T47D (cell line): ENCODE data around the gene PSMA1.

Experiments
- DNase-seq, 2 experiments: peaks; one replicate each; pipeline versions ENCODE4 v3.0.0 to v3.0.0-alpha.2; 2011 to 2012; ENCODE audit warnings: low read depth in 1 of 2, low spot score in 1 of 2
- JUND ChIP-seq: IDR thresholded peaks from 2 replicates; pipeline ENCODE4 v1.6.1; 2012; ENCODE audit warnings: low read depth
- in situ Hi-C: cut with HindIII; loops from 2 replicates; pipeline ENCODE4 v1.10.0; 2016; ENCODE audit warnings: low sequenced_read_pairs, low pct_unique_long_range_greater_than_20kb

Gene PSMA1

DNA sequence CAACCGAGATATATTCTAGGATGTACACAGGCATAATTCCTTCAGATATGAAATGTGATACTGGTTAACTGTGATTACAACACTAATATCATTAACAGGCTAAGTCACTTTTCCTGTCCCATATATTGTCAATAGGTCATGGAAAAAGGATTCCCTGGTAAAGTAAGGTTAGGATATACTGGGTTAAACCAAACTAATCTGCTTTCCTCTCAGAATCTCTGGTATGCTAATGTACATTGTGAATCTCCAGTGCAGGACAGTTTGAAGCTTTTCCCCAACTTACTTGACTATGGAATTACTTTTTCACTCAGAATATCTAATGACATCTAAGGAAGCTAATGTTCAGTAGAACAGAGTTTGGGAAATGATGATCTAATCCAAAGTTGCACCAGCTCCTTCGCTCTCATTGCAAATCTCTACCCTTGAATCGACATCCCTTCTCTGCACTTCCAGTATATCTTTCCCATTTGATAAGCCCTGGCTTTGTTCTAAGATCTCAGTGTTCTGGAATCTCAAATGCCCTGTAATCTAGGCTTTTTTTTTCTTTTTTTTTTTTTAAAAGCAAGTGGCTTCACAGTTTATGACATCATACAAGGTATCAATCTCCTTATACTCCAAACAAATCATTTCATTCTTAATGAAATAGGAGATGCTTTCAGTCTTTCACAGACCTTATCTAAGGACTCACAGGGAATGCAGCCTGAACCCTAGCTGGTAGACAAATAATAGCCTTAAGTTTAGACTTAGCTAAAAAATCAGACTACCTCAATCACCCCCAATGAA lies 64.3 kb downstream of the PSMA1 start:
- in situ Hi-C loops = no loop called here
- no peak for TF ChIP-seq JUND
- no peak for DNase-seq
